Thyroid gland (tissue), 4 donors: ENCODE measurements around the gene CA5A.

Experiments
- POLR2A ChIP-seq, 2 donors: fragments of 450-650 bp; IDR thresholded peaks; one replicate each; pipeline ENCODE4 v1.6.1; 2017; ENCODE audit warnings: antibody characterized with exemption in 2 of 2, mild to moderate bottlenecking in 2 of 2, moderate library complexity in 1 of 2
- TF ChIP-seq, protein P1 (sequence below), 6 experiments: fragments of 200-600 bp in 3 of 6; fragments of 450-650 bp in 3 of 6; sonication (generic) in 3 of 6; IDR thresholded peaks; one replicate each; pipeline ENCODE4 v1.5.1; 2016 to 2019; ENCODE audit warnings: antibody characterized with exemption in 6 of 6, mild to moderate bottlenecking in 2 of 6, inconsistent platforms in 1 of 6, moderate library complexity in 1 of 6

DNA sequence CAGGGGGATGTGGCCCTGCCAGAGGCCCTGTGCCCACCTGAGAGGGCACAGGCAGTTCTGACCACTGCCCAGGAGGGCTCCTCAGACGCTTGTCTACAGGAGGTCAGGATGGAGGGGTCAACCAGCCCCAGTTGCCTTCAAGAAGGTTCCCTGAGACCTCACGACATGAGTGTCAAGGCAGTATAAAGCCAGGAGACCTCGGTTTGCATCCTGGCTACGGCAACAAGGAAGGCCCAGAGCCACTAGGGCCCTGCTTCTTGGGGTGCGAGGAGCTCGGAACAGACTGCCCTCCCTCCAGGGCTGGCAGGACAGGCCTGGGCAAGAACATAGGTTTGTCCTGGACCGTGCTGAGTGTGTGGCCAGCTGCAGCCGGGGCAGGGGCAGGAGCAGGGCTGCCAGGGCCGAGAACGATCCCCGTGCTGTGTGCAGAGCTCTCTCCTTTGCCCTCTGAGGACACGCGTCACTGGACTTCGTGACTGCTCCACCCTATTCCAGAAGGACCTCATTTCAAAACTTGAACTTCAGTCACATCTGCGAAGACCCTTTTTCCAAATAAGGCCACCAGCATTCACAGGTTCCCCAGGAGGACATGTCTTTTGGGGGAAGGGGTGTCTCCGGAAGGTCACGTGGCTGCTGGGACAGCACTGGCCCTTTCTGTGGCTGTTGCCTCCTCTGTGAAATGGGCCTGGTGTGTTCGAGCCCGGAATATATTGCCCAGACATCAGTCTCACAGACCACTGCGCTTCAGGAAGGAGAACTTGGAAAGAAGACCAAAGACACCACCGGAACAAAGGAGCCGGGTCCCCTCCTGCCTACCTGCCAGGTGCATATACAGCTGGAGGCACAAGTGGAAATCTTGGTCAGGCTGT, 94.8 kb downstream of the CA5A start:
- TF ChIP-seq, protein P1, sequence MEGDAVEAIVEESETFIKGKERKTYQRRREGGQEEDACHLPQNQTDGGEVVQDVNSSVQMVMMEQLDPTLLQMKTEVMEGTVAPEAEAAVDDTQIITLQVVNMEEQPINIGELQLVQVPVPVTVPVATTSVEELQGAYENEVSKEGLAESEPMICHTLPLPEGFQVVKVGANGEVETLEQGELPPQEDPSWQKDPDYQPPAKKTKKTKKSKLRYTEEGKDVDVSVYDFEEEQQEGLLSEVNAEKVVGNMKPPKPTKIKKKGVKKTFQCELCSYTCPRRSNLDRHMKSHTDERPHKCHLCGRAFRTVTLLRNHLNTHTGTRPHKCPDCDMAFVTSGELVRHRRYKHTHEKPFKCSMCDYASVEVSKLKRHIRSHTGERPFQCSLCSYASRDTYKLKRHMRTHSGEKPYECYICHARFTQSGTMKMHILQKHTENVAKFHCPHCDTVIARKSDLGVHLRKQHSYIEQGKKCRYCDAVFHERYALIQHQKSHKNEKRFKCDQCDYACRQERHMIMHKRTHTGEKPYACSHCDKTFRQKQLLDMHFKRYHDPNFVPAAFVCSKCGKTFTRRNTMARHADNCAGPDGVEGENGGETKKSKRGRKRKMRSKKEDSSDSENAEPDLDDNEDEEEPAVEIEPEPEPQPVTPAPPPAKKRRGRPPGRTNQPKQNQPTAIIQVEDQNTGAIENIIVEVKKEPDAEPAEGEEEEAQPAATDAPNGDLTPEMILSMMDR (IDR thresholded peaks at IDR 0.05), result no peak
- TF ChIP-seq POLR2A (IDR thresholded peaks at IDR 0.05), result no peak
